Karpas-422 (cell line): Measurements from ENCODE around the gene SLC25A28. TPM values are rescaled to one million over a fixed set of nuclear protein-coding genes. Genes with fewer than 3 reads are reported as not detected.

ENCODE experiments used
- DNase-seq: peaks from one replicate; pipeline ENCODE4 v3.0.0-alpha.2; 2015
- H2AFZ ChIP-seq: fragments of 200-600 bp; sonication (generic); 2 replicates; pipeline ENCODE4 v1.6.1; 2014; ENCODE audit warnings: antibody characterized with exemption, low read length, mixed read lengths
- H3K27ac ChIP-seq: fragments of 200-600 bp; sonication (generic); 2 replicates; pipeline ENCODE4 v1.5.1; 2014; ENCODE audit warnings: mild to moderate bottlenecking, low read length, moderate library complexity
- H3K27me3 ChIP-seq: fragments of 200-600 bp; sonication (generic); 2 replicates; pipeline ENCODE4 v1.6.1; 2014; ENCODE audit warnings: low read length, mixed read lengths
- H3K36me3 ChIP-seq: fragments of 200-600 bp; sonication (generic); 2 replicates; pipeline ENCODE4 v1.6.1; 2014; ENCODE audit warnings: low read length, mixed read lengths; ENCODE audit not compliant: insufficient read depth
- H3K4me1 ChIP-seq: fragments of 200-600 bp; sonication (generic); 2 replicates; pipeline ENCODE4 v1.6.1; 2014; ENCODE audit warnings: mild to moderate bottlenecking, low read length, mixed read lengths
- H3K4me2 ChIP-seq: fragments of 200-600 bp; sonication (generic); 2 replicates; pipeline ENCODE4 v1.6.1; 2014; ENCODE audit warnings: low read length, low read depth, mild to moderate bottlenecking; ENCODE audit not compliant: poor library complexity, severe bottlenecking
- H3K4me3 ChIP-seq: fragments of 200-600 bp; sonication (generic); 2 replicates; pipeline ENCODE4 v1.5.1; 2014; ENCODE audit warnings: mild to moderate bottlenecking, antibody characterized with exemption, low read length, mixed read lengths
- H3K79me2 ChIP-seq: fragments of 200-600 bp; sonication (generic); 2 replicates; pipeline ENCODE4 v1.6.1; 2014; ENCODE audit warnings: mild to moderate bottlenecking, low read length, mixed read lengths
- H3K9ac ChIP-seq: fragments of 200-600 bp; sonication (generic); 2 replicates; pipeline ENCODE4 v1.6.0; 2014; ENCODE audit warnings: low read length
- H3K9me2 ChIP-seq: fragments of 200-600 bp; sonication (generic), shearing (Covaris generic); replicated peaks from 2 replicates; pipeline ENCODE4 v1.6.0; 2014; ENCODE audit warnings: mild to moderate bottlenecking, low read length, moderate library complexity; ENCODE audit not compliant: insufficient read depth
- H3K9me3 ChIP-seq: fragments of 300-700, 200-600 bp; sonication (generic); 2 replicates; pipeline ENCODE4 v1.6.1; 2014; ENCODE audit warnings: low read length, mixed read lengths
- H4K20me1 ChIP-seq: fragments of 200-600 bp; sonication (generic); 2 replicates; pipeline ENCODE4 v1.6.1; 2014; ENCODE audit warnings: mild to moderate bottlenecking, antibody characterized with exemption, low read length, low read depth; ENCODE audit not compliant: insufficient read depth
- small RNA-seq: library from RNA; depleted of rRNA; stranded (forward); fragments of <200 nt; gene quantifications from one replicate; pipeline ENCODE3, GENCODE V24; 2014
- total RNA-seq: library from RNA; depleted of rRNA; stranded (reverse); fragments of >200 nt; shearing (Covaris generic); gene quantifications from 2 replicates; pipeline ENCODE4 v1.2.3, GENCODE V29; 2014; ENCODE audit warnings: low replicate concordance; rRNA removed

SLC25A28 gene
- total RNA-seq, 1 experiment from 2014 or later = 32.9 TPM

DNA sequence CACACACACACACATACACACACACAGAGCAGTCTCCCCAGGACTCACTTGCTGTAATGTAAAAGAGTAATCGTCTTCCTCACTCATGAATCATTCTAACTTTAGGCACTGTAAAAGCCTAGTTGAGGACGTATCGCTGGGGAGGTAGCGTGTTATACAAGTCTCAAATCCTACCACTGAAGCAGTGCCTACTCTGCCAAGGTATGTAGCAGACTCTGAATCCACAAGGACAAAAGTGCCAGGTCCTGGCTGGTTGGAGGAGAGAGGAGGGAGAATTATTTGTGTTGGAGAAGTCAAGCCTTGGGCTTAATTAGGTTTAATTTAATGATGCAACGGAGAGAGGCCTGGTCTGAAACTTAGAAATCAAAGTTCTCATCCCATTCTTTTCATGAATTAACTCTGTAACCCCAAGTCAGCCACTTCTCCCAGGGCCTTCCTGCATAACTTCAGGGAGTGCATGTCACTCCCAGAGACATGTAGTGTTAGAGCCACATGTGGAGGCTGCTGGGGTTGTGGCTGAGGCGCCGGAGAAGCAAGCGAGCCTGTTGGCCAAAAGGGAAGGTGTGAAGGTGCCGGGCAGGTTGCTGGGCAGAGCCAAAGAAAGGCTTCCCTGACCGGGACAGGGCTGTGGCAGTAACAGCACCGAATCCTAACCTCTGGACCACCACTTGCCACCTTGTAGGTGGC, 50.8 kb downstream of the SLC25A28 start:
- Histone ChIP-seq H3K27ac (no peak overlapping the region), H3K36me3 (no peaks in the 10 kb centered on the region), H3K9me3 (no peaks in the 10 kb centered on the region), H3K9ac (no peak overlapping the region), H3K4me1 (no peaks in the 10 kb centered on the region), H3K4me3 (no peak overlapping the region), H3K9me2 (no peaks in the 10 kb centered on the region), H2AFZ (no peak overlapping the region), H4K20me1 (no peaks in the 10 kb centered on the region), H3K27me3 (no peaks in the 10 kb centered on the region), H3K79me2 (no peaks in the 10 kb centered on the region), H3K4me2 (no peak overlapping the region)
- DNase-seq = no peak

DNA sequence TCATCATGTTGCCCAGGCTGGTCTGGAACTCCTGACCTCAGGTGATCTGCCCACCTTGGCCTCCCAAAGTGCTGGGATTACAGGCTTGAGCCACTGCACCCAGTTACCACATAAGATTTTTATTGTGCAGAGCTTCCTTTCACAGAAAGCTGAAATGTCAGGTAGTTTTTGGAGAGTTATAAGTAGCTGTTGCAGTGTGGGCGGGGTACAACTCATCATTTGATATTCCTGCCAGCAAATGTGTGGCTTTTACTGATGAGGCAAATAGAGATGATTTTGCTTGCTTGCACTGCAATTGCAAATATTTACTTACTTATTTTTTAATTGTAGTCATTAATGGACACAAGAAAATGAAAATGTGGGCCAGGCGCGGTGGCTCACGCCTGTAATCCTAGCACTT, 55.1 kb downstream of the SLC25A28 start:
- Histone ChIP-seq H3K4me3 (no peak overlapping the region), H3K9ac (no peak overlapping the region), H3K9me2 (no peaks in the 10 kb centered on the region), H3K27ac (no peak overlapping the region), H3K9me3 (no peaks in the 10 kb centered on the region), H2AFZ (no peak overlapping the region), H4K20me1 (no peaks in the 10 kb centered on the region), H3K27me3 (no peaks in the 10 kb centered on the region), H3K36me3 (no peaks in the 10 kb centered on the region), H3K4me2 (no peak overlapping the region), H3K4me1 (no peaks in the 10 kb centered on the region), H3K79me2 (no peaks in the 10 kb centered on the region)
- DNase-seq = no peak

DNA sequence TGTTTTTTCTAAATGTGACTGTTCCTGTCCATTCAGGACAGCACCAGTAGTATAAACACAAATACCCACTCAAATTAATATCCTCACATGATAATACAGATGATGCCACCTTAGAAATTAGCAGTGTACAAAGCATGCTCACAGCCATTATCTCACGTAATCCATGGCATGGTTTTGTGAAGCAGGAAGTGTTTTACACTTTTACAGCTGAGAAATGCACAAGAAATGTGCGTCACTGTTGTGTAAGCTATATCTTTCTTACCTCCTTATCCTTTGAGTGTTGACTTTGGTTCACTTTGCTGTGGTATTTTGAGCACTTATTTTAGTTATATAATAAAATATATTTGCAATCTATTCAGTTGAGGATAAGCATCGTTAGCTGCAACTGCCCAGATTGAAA, 55.9 kb downstream of the SLC25A28 start:
- no peaks in the 10 kb centered on the region for H3K9me3 ChIP-seq
- no peaks in the 10 kb centered on the region for H3K36me3 ChIP-seq
- H3K9ac ChIP-seq = no peak overlapping the region
- no peaks in the 10 kb centered on the region for H4K20me1 ChIP-seq
- no peaks in the 10 kb centered on the region for H3K9me2 ChIP-seq
- H3K79me2 ChIP-seq = no peaks in the 10 kb centered on the region
- no peak overlapping the region for H3K27ac ChIP-seq
- H3K4me1 ChIP-seq = no peaks in the 10 kb centered on the region
- H3K4me2 ChIP-seq = no peak overlapping the region
- H3K27me3 ChIP-seq = no peaks in the 10 kb centered on the region
- no peak overlapping the region for H3K4me3 ChIP-seq
- DNase-seq = no peak
- H2AFZ ChIP-seq = no peak overlapping the region

DNA sequence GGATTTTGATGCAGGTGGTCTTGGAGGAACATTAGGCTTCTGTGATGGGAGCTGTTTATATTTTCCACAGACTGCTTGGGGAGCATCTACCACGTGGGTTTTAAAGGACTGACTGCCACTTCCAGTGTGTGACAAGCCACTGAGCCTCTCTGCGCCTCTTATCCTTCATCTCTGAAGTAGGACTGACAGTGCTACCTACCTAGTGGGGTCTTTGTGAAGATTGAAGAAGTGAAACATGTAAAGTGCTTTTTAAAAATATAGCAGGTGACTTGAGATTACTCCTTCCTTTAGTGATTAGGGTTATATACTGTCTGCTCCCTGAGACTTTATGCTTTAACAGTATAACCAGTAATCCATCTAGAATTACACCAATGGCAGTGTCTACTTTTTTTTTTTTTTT, 57.6 kb downstream of the SLC25A28 start:
- Histone ChIP-seq H3K4me3 (no peak overlapping the region), H2AFZ (no peak overlapping the region), H3K36me3 (no peaks in the 10 kb centered on the region), H3K27me3 (no peaks in the 10 kb centered on the region), H3K9me2 (no peaks in the 10 kb centered on the region), H4K20me1 (no peaks in the 10 kb centered on the region), H3K79me2 (no peaks in the 10 kb centered on the region), H3K27ac (no peak overlapping the region), H3K9me3 (no peaks in the 10 kb centered on the region), H3K9ac (no peak overlapping the region), H3K4me2 (no peak overlapping the region), H3K4me1 (no peaks in the 10 kb centered on the region)
- DNase-seq = no peak

Small RNA genes lying within 50 kb of the gene (small RNA-seq; reads per million reads assigned to genes)
- gene AL133353.1 = not detected

Other genes starting within 250 kb of the SLC25A28 start
- 34.1 and 54.7 TPM in 2 replicates for gene GOT1, start 189.8 kb downstream of the SLC25A28 start, total RNA-seq
- gene NKX2-3, start 87.5 kb downstream of the SLC25A28 start, total RNA-seq = not detected in 2 replicates
- 4.9 TPM in 2 replicates for gene ENTPD7, start 39.1 kb upstream of the SLC25A28 start, total RNA-seq
- 45.6 and 53.3 TPM in 2 replicates for gene COX15, start 111.7 kb upstream of the SLC25A28 start, total RNA-seq
- 20.1 and 22.9 TPM in 2 replicates for gene CUTC, start 111.8 kb upstream of the SLC25A28 start, total RNA-seq
- 0.07 and 1.4 TPM in 2 replicates for gene ABCC2, start 162.2 kb upstream of the SLC25A28 start, total RNA-seq